HG03060 (cell line): Measurements from ENCODE around the gene RAP2B.

ENCODE experiments used
- ATAC-seq: cut with Tn5 transposase; IDR thresholded peaks from one replicate; pipeline ENCODE4 v1.9.1; 2021; ENCODE audit warnings: low read depth, moderate number of reproducible peaks; ENCODE audit not compliant: unreplicated experiment

Gene RAP2B

GRCh38 chr3:153159771-153160397 lies 2.1 kb upstream of the RAP2B start:
- no peak for ATAC-seq

GRCh38 chr3:153160451-153161137 lies 1.4 kb upstream of the RAP2B start:
- ATAC-seq: peak; percentile 26

- ATAC-seq: peak; percentile 89
These were observed 800 bp upstream of the RAP2B start for GRCh38 chr3:153161138-153161713.

- no peak for ATAC-seq
These were observed 727 bp downstream of the RAP2B start for GRCh38 chr3:153162513-153163392.

GRCh38 chr3:153163393-153163724 lies 1.3 kb downstream of the RAP2B start:
- ATAC-seq: no peak

GRCh38 chr3:153163756-153164550 lies 1.9 kb downstream of the RAP2B start:
- no peak for ATAC-seq

GRCh38 chr3:153165261-153165681 lies 3.2 kb downstream of the RAP2B start:
- ATAC-seq: no peak

GRCh38 chr3:153166206-153166605 lies 4.2 kb downstream of the RAP2B start:
- no peak for ATAC-seq

- no peak for ATAC-seq
These were observed 4.8 kb downstream of the RAP2B start for GRCh38 chr3:153166796-153167195.

- no peak for ATAC-seq
These were observed 7.9 kb downstream of the RAP2B start for GRCh38 chr3:153169793-153170383.

GRCh38 chr3:153171256-153171655 lies 9.2 kb downstream of the RAP2B start:
- no peak for ATAC-seq

- no peak for ATAC-seq
These were observed 9.9 kb downstream of the RAP2B start for GRCh38 chr3:153171918-153172317.

- ATAC-seq: no peak
These were observed 11.1 kb downstream of the RAP2B start for GRCh38 chr3:153172796-153173757.

- no peak for ATAC-seq
These were observed 11.9 kb downstream of the RAP2B start for GRCh38 chr3:153173758-153174516.

GRCh38 chr3:153176197-153176596 lies 14.2 kb downstream of the RAP2B start:
- no peak for ATAC-seq

GRCh38 chr3:153180860-153181372 lies 18.9 kb downstream of the RAP2B start:
- no peak for ATAC-seq

GRCh38 chr3:153182501-153183293 lies 20.7 kb downstream of the RAP2B start:
- ATAC-seq: no peak
